Measurements from ENCODE around the gene SSNA1.

The SSNA1 gene

GRCh38 chr9:137187386-137187785 lies 1.1 kb upstream of the SSNA1 start:
- Histone ChIP-seq H3K4me1 (ENCODE audit: control insufficient read depth, insufficient read depth, low read length) (peaks cover 11% of the 10 kb centered on the region), H3K27ac (ENCODE audit: extremely low read depth, low read depth, low read length) (peak overlapping the region; percentile 92; the same call in 1 of the 2 replicates), H3K36me3 (ENCODE audit: control insufficient read depth in 2 of 2, insufficient read depth in 1 of 2, low read length in 2 of 2) (peaks cover 0 to 79% of the 10 kb centered on the region in 2 experiments; a peak in 1 of 3 replicates), H3K4me3 (ENCODE audit: low read depth, low read length) (peak overlapping the region; percentile 92), H3K9me3 (ENCODE audit: control insufficient read depth, insufficient read depth, low read depth, low read length) (no peaks in the 10 kb centered on the region)
- ChIA-PET POLR2A (interaction anchor here (1.9 to 7.1 kb wide), 6 partner anchors 18 to 53 kb away, joined by 11 to 178 read pairs (median 34); partner anchors contain the start of genes LRRC26, NDOR1, RNF224 and TMEM203), CTCF (interaction anchor here (0.7 to 3.5 kb wide), 10 partner anchors 11 to 123 kb away, joined by 3 to 22 read pairs (median 4); partner anchors contain the start of gene RNF224)
- TF ChIP-seq ZNF596 (tag by site-specific recombination; IDR thresholded peaks at IDR 0.05), result no peak
- TF ChIP-seq KLF16 (tag by site-specific recombination; IDR thresholded peaks at IDR 0.05), result no peak
- no peak for TF ChIP-seq HOXD13 (CRISPR knock-in tag; IDR thresholded peaks at IDR 0.05; ENCODE audit: borderline replicate concordance)
- TF ChIP-seq REST (tag by site-specific recombination; IDR thresholded peaks at IDR 0.05), result no peak
- TF ChIP-seq BCL11A (tag by site-specific recombination; IDR thresholded peaks at IDR 0.05; ENCODE audit: low read depth), result no peak
- no peak for TF ChIP-seq YY2 (tag by site-specific recombination; IDR thresholded peaks at IDR 0.05)
- TF ChIP-seq ZNF18 (tag by site-specific recombination; IDR thresholded peaks at IDR 0.05), result no peak

- peak overlapping the region; percentile 92 for H3K27ac ChIP-seq (ENCODE audit: extremely low read depth, low read depth, low read length)
- CTCF ChIA-PET, result interaction anchor here (0.8 to 3.5 kb wide), 9 partner anchors 10 to 68 kb away, joined by 3 to 22 read pairs (median 4); partner anchors contain the start of genes RNF224 and TPRN
- H3K4me1 ChIP-seq (ENCODE audit: control insufficient read depth, insufficient read depth, low read length), result peaks cover 11% of the 10 kb centered on the region
- POLR2A ChIA-PET, result interaction anchor here (1.4 to 7.1 kb wide), 12 partner anchors 10 to 102 kb away, joined by 5 to 178 read pairs (median 24); partner anchors contain the start of genes LRRC26, MAN1B1, NDOR1 and RNF224
- H3K36me3 ChIP-seq (ENCODE audit: control insufficient read depth in 2 of 2, insufficient read depth in 1 of 2, low read length in 2 of 2), result peaks cover 0 to 75% of the 10 kb centered on the region in 2 experiments; a peak in 1 of 3 replicates
- peak overlapping the region; percentile 92 for H3K4me3 ChIP-seq (ENCODE audit: low read depth, low read length)
- H3K9me3 ChIP-seq (ENCODE audit: control insufficient read depth, insufficient read depth, low read depth, low read length), result no peaks in the 10 kb centered on the region
- TF ChIP-seq ZSCAN16 (tag by site-specific recombination; IDR thresholded peaks at IDR 0.05) (no peak), ZNF148 (tag by site-specific recombination; IDR thresholded peaks at IDR 0.05; ENCODE audit: borderline replicate concordance) (no peak), ZSCAN5A (tag by site-specific recombination; IDR thresholded peaks at IDR 0.05) (peak; percentile 79; the same call in 1 of the 2 replicates), ZNF600 (tag by site-specific recombination; IDR thresholded peaks at IDR 0.05) (peak; percentile 36; the same call in 1 of the 2 replicates), ZNF24 (tag by site-specific recombination; IDR thresholded peaks at IDR 0.05) (no peak), ZNF114 (tag by site-specific recombination; IDR thresholded peaks at IDR 0.05) (no peak), ZNF112 (tag by site-specific recombination; IDR thresholded peaks at IDR 0.05) (no peak), ZNF157 (tag by site-specific recombination; IDR thresholded peaks at IDR 0.05) (no peak), PRDM6 (tag by site-specific recombination; IDR thresholded peaks at IDR 0.05) (no peak), GLIS1 (tag by site-specific recombination; IDR thresholded peaks at IDR 0.05) (no peak), SP3 (tag by site-specific recombination; IDR thresholded peaks at IDR 0.05) (no peak; the same call in 1 of the 2 replicates), ZSCAN4 (tag by site-specific recombination; IDR thresholded peaks at IDR 0.05) (no peak), ZNF132 (tag by site-specific recombination; IDR thresholded peaks at IDR 0.05; ENCODE audit: borderline replicate concordance) (no peak), ZNF391 (tag by site-specific recombination; IDR thresholded peaks at IDR 0.05; ENCODE audit: borderline replicate concordance, low read depth) (no peak), ZNF654 (tag by site-specific recombination; IDR thresholded peaks at IDR 0.05; ENCODE audit: low read depth) (no peak), ZNF544 (tag by site-specific recombination; IDR thresholded peaks at IDR 0.05) (no peak)
These were observed 388 bp upstream of the SSNA1 start for GRCh38 chr9:137188086-137188489.

Measured in HEK293 (cell line).